ENCODE results near the gene KIF18B. TPM values are rescaled to one million over a fixed set of nuclear protein-coding genes. Genes with fewer than 3 reads are reported as not detected.

The KIF18B gene
- total RNA-seq, 1 donor from 2014 or later, result not detected

DNA sequence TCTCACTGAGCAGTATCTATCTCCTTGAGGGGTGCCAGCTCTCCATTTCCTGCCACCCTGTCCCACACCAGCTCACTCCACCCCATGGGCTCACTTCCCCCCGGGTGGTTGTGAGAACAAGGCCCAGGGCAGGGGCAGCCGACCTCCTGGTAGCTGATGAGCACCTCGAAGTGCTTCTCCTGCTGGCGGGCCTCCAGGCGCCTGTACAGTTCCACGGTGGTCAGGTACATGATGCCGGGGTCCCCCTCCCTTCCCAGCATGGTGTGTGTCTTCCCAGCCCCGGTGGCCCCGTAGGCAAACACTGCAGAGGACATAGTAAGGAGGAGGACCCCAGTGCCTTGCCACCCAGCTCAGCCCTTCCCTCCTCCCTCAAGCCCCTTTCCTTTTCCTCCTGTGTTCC is 12.5 kb downstream of the KIF18B start:
- FAIRE-seq, result no peak
- TF ChIP-seq, protein P1, sequence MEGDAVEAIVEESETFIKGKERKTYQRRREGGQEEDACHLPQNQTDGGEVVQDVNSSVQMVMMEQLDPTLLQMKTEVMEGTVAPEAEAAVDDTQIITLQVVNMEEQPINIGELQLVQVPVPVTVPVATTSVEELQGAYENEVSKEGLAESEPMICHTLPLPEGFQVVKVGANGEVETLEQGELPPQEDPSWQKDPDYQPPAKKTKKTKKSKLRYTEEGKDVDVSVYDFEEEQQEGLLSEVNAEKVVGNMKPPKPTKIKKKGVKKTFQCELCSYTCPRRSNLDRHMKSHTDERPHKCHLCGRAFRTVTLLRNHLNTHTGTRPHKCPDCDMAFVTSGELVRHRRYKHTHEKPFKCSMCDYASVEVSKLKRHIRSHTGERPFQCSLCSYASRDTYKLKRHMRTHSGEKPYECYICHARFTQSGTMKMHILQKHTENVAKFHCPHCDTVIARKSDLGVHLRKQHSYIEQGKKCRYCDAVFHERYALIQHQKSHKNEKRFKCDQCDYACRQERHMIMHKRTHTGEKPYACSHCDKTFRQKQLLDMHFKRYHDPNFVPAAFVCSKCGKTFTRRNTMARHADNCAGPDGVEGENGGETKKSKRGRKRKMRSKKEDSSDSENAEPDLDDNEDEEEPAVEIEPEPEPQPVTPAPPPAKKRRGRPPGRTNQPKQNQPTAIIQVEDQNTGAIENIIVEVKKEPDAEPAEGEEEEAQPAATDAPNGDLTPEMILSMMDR (IDR thresholded peaks at IDR 0.05; ENCODE audit: insufficient read depth, low read length, severe bottlenecking), result no peak
- Histone ChIP-seq H3K4me3 (ENCODE audit: low read depth, low read length) (no peak overlapping the region), H3K27me3 (ENCODE audit: control insufficient read depth, insufficient read depth, low read length) (no peaks in the 10 kb centered on the region), H3K36me3 (ENCODE audit: control insufficient read depth, insufficient read depth, low read length) (no peaks in the 10 kb centered on the region)
- no peak for DNase-seq (ENCODE audit: low read depth)

DNA sequence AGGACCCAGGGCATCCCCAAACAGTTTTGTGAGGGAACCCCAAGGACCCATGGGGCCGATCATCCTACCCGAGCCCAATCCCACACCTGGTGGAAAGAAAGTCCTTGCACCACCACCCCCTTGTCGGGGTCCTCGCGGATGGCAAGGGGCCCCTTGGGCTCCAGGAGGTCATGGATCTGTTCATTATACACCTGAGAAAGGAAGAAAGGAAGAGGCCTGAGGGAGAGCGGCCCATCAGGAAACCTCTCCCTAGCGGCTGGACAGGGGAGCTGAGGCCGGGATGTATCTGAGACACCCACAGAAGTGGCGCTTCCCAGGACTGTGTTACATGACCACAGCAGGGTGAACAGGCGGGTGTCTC is 12.8 kb downstream of the KIF18B start:
- FAIRE-seq (no peak), DNase-seq (ENCODE audit: low read depth) (no peak)
- Histone ChIP-seq H3K4me3 (ENCODE audit: low read depth, low read length) (no peak overlapping the region), H3K27me3 (ENCODE audit: control insufficient read depth, insufficient read depth, low read length) (no peaks in the 10 kb centered on the region), H3K36me3 (ENCODE audit: control insufficient read depth, insufficient read depth, low read length) (peaks cover 1% of the 10 kb centered on the region)
- TF ChIP-seq, protein P1 (IDR thresholded peaks at IDR 0.05; ENCODE audit: insufficient read depth, low read length, severe bottlenecking), result no peak

DNA sequence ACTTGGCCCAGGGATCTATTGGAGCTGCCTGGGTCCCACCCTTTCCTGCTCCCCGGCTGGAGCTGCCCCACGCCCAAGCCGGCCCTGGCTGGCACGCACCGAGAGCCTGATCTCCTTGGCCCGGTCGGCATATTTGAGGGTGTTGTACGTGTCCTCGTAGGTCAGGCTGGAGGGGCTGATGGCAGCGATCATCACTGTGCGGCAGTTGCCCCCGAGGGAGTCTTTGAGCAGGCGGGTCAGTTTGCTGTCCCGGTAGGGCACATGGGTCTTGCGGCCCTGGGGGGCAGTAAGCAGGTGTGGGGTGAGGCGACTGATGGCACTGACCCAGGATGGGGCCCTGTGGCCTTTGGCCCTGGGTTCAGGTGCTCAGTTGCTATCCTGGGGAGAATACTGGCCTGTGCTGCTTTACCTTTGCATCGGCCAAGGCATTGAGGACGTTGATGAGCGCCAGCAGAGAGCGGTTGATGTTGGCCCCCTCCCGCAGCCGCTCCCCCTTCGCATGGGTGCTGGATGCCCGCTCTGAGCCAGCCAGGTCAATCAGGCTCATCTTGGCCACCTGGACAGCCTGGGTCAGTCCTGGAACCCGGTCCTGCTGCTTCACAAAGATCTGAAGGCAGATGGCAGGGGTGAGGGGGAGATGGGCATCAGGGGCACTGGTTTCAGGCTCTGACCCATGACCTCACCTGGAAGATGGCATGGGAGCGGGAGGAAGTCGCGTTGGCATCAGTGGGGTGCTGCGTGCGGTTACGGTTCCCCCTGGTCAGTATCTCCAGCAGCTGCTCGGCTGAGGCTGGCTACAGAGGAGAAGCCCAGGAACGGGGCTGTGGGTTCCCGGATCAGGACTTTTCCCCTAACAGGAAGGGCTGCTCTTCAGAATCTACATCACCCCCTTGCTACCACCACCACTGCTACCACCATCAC is 13.5 kb downstream of the KIF18B start:
- DNase-seq (ENCODE audit: low read depth), result no peak
- no peak overlapping the region for H3K4me3 ChIP-seq (ENCODE audit: low read depth, low read length)
- peaks cover 1% of the 10 kb centered on the region for H3K36me3 ChIP-seq (ENCODE audit: control insufficient read depth, insufficient read depth, low read length)
- no peak for FAIRE-seq
- TF ChIP-seq, protein P1 (IDR thresholded peaks at IDR 0.05; ENCODE audit: insufficient read depth, low read length, severe bottlenecking), result no peak
- H3K27me3 ChIP-seq (ENCODE audit: control insufficient read depth, insufficient read depth, low read length), result no peaks in the 10 kb centered on the region

DNA sequence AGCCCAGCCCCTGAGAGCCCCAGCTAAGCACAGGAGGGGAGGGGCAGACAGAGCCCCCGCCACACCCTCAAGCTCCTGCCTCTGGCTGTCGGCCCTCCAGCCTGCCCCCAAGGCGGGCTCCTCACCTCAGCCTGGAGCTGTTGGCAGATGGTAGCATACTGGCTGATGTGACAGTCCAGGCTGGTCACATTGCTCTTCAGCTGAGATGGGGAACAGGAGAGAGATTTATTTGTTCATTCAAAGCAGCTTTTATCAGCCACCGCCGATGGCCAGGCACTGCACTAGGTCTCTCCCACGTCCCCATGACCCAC is 14.8 kb downstream of the KIF18B start:
- Histone ChIP-seq H3K27me3 (ENCODE audit: control insufficient read depth, insufficient read depth, low read length) (no peaks in the 10 kb centered on the region), H3K36me3 (ENCODE audit: control insufficient read depth, insufficient read depth, low read length) (peaks cover 4% of the 10 kb centered on the region), H3K4me3 (ENCODE audit: low read depth, low read length) (no peak overlapping the region)
- DNase-seq (ENCODE audit: low read depth), result no peak
- TF ChIP-seq, protein P1 (IDR thresholded peaks at IDR 0.05; ENCODE audit: insufficient read depth, low read length, severe bottlenecking), result no peak
- no peak for FAIRE-seq

DNA sequence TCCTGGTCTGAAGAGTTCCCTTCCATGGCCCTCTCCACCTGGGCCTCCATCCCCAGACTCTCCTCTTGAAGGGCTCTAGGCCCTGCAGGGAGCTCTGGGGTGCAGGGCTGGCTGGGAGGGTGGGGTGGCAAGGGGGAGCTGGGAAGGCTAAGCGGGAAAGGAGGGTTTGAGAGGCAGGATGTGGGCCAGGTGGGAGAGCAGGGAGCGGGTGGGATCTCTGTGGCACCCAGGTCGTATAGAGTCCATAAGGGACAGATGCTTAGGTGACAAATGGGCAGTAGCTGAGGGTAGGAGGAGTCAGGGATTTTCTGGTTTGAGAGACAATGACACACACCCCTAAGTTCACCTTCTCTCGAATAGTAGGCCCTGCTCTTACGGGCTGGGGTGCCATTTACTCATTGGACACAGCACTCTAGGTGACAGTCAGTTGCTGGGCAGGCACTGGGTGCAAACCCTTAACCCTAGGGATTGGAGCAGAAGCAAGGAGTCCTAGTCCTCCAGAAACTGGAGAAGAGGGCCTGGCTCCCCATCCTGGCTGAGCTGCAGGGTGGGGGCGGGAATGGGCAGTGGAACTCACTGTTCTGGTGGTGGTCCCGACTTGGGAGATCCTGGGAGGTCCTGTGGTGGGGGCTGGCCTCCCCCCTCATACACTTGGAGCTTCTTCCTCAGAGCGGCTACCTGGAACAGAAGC is 15.3 kb downstream of the KIF18B start:
- DNase-seq (ENCODE audit: low read depth) (no peak), FAIRE-seq (no peak)
- Histone ChIP-seq H3K36me3 (ENCODE audit: control insufficient read depth, insufficient read depth, low read length) (peaks cover 5% of the 10 kb centered on the region), H3K4me3 (ENCODE audit: low read depth, low read length) (no peak overlapping the region), H3K27me3 (ENCODE audit: control insufficient read depth, insufficient read depth, low read length) (no peaks in the 10 kb centered on the region)
- TF ChIP-seq, protein P1 (IDR thresholded peaks at IDR 0.05; ENCODE audit: insufficient read depth, low read length, severe bottlenecking), result no peak

Measured in bronchial epithelial cell (primary cell).